Measurements from ENCODE around the gene RAX. TPM values are rescaled to one million over a fixed set of nuclear protein-coding genes. Genes with fewer than 3 reads are reported as not detected.

The RAX gene
- total RNA-seq, 1 donor from 2014 or later, result not detected

DNA sequence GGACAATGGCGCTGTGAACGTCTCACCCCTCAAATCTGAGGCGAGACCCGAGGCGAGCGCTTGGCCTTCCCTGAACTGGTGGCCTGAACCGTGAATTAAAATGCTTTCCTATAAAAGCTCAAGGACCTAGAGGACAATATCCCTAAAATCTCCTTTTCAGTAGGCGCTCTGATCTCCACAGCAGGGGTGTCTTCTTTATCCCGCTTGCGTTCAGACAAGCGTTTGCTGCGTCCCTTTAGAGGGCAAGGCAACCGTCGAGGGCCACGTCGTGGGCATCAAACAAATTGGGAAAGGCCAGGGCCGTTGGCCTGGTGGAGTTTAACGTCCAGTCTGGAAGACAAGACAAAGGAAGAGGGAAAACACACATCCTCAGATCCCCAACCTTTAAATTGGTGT, 1.3 kb upstream of the RAX start:
- TF ChIP-seq, protein P1, sequence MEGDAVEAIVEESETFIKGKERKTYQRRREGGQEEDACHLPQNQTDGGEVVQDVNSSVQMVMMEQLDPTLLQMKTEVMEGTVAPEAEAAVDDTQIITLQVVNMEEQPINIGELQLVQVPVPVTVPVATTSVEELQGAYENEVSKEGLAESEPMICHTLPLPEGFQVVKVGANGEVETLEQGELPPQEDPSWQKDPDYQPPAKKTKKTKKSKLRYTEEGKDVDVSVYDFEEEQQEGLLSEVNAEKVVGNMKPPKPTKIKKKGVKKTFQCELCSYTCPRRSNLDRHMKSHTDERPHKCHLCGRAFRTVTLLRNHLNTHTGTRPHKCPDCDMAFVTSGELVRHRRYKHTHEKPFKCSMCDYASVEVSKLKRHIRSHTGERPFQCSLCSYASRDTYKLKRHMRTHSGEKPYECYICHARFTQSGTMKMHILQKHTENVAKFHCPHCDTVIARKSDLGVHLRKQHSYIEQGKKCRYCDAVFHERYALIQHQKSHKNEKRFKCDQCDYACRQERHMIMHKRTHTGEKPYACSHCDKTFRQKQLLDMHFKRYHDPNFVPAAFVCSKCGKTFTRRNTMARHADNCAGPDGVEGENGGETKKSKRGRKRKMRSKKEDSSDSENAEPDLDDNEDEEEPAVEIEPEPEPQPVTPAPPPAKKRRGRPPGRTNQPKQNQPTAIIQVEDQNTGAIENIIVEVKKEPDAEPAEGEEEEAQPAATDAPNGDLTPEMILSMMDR (conservative IDR thresholded peaks at IDR 0.05; ENCODE audit: low read depth, low read length), result no peak
- no peak for DNase-seq (ENCODE audit: low read depth)
- no peak overlapping the region for H3K4me3 ChIP-seq (ENCODE audit: low read depth, low read length)

DNA sequence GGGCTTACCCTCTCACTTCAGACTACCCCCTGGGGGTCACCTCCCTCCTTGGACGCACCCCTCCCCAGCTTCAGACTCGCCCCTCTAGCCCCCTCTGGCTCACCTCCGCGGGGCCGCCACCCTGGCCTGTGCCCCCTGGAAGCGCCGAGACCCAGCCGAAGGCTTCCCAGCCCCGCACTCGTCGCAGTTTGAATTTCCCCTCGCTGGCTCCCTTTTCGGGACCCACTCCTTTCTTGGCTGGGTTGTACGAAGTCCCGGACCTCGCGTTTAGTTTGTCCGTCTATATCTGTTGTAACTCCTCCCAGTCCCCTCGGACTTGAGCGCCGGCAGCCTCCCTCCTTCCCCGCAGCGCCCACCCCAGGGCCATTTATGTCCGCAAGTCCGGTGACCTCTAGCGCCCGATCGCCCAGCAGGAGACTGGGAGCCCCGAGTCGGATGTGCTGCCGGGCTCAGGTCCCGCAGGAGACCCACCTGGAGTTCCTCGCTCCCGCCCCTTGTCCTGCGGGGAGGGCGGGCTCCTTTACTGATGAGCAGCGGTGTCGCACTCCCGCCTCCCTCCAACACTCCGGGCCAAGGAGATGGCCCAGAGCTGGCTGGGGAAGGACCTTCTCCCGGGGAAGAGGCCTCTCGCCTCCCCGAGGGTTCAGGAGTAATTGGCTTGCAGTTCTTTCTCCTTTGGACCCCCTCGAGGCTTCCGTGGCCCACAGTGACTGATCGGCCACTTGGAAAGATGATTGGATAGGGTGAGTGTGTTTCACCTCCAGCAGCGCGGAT, 692 bp upstream of the RAX start:
- no peak for DNase-seq (ENCODE audit: low read depth)
- H3K4me3 ChIP-seq (ENCODE audit: low read depth, low read length), result no peak overlapping the region
- TF ChIP-seq, protein P1 (conservative IDR thresholded peaks at IDR 0.05; ENCODE audit: low read depth, low read length), result no peak

DNA sequence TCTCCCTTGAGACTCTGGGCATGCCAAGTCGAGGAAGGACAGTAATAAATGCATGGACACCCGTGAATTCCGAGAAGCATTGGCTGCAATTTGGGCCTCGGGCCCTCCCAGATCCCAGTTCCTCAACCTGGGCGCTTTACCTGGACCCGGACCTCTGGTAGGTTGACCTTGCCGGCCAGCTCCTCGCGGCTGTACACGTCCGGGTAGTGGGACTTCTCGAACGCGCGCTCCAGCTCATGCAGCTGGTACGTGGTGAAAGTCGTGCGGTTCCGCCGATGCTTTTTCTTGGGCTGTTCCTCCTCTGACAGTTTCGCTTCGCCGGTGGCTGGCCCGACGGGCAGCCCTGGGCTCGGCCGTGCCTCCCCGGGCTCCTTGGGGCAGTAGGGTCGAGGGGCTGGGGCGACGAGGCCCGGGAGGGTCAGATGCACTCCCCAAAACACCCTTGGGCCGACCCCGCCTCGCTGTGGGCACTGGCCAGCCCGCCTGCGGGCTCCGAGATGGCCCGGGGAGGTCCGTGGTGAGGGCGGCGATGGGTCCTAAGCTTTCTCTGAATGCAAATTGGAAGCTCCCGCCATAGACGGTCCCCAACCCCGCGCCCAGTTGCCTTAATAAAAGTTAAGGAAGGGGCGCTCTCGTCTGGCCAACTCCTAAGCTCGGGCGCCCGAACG, 899 bp downstream of the RAX start:
- TF ChIP-seq, protein P1 (conservative IDR thresholded peaks at IDR 0.05; ENCODE audit: low read depth, low read length), result no peak
- DNase-seq (ENCODE audit: low read depth), result no peak
- H3K4me3 ChIP-seq (ENCODE audit: low read depth, low read length), result no peak overlapping the region

DNA sequence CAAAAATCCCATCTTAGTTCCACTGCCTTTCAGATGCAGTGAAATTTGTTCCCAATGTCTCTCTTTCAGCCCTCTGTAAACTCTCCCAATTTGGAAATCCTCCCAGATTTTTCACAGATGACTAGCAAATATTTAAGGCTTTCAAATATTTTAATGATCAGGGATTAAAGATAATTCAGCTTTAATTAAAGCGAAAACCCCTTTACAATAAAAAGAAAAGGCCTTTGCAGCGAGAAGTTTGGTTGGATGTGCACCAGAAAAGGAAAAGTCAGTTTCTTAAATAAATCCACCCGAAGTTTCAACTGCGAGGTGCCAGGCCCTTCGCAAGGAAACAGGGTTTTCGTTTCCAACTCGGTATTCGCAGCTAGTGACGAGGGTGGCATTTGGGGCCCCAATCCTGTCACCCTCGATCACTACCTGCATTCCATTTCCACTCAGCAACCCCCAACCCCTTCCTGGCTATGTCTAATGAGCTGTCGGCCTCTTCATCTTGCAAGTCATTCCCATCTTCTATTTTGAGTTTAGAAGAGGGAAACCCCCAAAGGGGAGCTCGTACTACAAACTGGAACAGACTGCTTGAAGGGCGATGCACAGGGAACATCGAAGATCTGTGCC, 1.5 kb downstream of the RAX start:
- H3K4me3 ChIP-seq (ENCODE audit: low read depth, low read length), result no peak overlapping the region
- DNase-seq (ENCODE audit: low read depth), result no peak
- TF ChIP-seq, protein P1 (conservative IDR thresholded peaks at IDR 0.05; ENCODE audit: low read depth, low read length), result no peak

DNA sequence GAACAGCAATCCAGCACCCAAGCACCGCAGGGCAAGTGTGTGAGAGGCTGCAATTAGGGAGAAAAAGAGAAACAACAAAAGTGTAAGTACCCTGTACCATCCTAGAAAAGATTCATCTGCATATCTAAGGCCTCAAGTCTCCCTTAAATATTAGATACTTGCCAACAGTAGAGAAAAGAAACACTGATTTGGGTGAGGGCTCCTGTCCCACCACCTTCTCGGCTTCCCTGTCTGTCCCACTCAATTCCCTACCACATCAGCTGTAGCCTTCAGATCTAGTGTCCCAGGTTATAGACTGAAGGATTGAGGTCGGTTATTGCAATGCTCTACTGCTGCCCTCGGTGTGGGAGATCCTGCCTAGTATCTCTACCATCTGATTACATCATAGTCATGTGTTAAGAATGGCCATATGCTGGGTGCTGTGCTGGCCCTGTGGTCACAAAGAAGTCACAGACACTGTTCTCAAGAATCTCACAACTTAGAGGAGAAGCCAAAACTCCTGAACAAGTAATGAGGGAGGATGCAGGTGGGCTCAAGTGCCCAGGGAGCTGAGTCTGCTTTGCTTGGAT, 2.5 kb downstream of the RAX start:
- TF ChIP-seq, protein P1 (conservative IDR thresholded peaks at IDR 0.05; ENCODE audit: low read depth, low read length), result no peak
- DNase-seq (ENCODE audit: low read depth), result no peak

DNA sequence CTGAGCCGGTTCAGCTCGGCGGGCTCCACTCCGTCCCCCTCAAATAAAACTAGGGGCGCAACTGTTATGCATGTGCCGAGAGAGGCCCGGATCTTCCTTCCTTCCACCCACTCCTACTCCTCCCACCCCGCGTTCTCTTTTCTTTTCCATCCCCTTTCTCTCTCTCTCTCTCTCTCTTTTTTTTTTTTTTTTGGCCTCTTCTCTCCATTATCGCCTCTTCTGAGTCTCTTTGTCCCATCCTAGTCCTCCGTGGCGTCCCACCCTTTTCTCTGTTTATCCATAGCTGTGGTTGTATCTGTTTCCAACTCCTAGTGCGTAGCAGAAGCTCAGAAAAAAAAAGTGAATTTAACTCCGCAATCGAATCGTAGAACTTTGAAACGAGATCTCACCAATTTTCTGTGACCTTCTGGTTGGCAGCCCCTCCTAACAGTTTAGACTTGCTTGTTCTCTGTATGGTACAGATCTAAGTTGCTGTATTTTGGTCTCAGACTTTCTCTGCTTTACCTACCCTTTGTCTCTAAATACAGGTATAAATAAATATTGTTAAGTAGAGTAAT, 3.6 kb downstream of the RAX start:
- DNase-seq (ENCODE audit: low read depth), result no peak
- no peak overlapping the region for H3K4me3 ChIP-seq (ENCODE audit: low read depth, low read length)
- TF ChIP-seq, protein P1 (conservative IDR thresholded peaks at IDR 0.05; ENCODE audit: low read depth, low read length), result no peak

More for the DNA sequence above, 2.5 kb downstream of the RAX start:
- no peak overlapping the region for H3K4me3 ChIP-seq (ENCODE audit: low read depth, low read length)

All from epithelial cell of proximal tubule (primary cell).